MM.1S (cell line): ENCODE measurements around the gene MYOCD.

ENCODE experiments used
- EZH2 ChIP-seq: fragments of 300-600 bp; sonication (generic); optimal IDR thresholded peaks from 2 replicates; pipeline ENCODE3; 2017; ENCODE audit warnings: low read depth, mild to moderate bottlenecking, antibody characterized with exemption, low read length, mixed read lengths
- EZH2phosphoT487 ChIP-seq: fragments of 300-600 bp; sonication (generic); IDR thresholded peaks from 2 replicates; pipeline ENCODE4 v1.6.1; 2018; ENCODE audit warnings: antibody characterized with exemption, low read length
- TF ChIP-seq, protein P1 (sequence below): fragments of 300-600 bp; sonication (generic); IDR thresholded peaks from 2 replicates; pipeline ENCODE4 v1.5.1; 2016; ENCODE audit warnings: antibody characterized with exemption, low read length, mixed read lengths

DNA sequence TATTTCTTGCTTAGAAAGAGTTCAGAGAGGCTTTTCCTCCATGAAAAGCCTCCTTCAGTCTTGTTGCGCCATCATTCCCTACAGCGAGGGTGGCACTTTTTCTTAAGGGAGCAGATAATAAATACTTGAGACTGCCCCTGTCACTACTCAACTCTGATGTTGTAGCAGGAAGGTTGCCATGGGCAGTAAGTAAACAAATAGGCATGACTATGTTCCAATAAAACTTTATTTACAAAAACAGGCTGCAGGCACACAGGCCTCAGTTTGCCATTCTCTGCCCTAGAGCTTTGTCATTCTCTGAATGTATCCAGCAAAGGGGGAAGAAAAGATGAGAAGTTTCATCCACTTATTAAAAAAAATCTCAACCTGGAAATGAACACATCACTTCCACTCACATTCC lies 60.4 kb downstream of the MYOCD start:
- TF ChIP-seq, protein P1, sequence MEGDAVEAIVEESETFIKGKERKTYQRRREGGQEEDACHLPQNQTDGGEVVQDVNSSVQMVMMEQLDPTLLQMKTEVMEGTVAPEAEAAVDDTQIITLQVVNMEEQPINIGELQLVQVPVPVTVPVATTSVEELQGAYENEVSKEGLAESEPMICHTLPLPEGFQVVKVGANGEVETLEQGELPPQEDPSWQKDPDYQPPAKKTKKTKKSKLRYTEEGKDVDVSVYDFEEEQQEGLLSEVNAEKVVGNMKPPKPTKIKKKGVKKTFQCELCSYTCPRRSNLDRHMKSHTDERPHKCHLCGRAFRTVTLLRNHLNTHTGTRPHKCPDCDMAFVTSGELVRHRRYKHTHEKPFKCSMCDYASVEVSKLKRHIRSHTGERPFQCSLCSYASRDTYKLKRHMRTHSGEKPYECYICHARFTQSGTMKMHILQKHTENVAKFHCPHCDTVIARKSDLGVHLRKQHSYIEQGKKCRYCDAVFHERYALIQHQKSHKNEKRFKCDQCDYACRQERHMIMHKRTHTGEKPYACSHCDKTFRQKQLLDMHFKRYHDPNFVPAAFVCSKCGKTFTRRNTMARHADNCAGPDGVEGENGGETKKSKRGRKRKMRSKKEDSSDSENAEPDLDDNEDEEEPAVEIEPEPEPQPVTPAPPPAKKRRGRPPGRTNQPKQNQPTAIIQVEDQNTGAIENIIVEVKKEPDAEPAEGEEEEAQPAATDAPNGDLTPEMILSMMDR = no peak
- TF ChIP-seq EZH2 (no peak), EZH2phosphoT487 (no peak)
